Measurements from ENCODE around the gene C2orf72.
"Not testable (repeated sequence)": the region's sequence is repeated elsewhere in the genome, so short reads cannot be mapped to it uniquely, and the experiment has no call there.

Gene C2orf72

GRCh38 chr2:231062776-231063175 is 25.5 kb downstream of the C2orf72 start:
- Histone ChIP-seq H3K9me2 (replicated peaks; ENCODE audit: control insufficient read depth, low read length) (no peaks in the 10 kb centered on the region), H3K4me3 (ENCODE audit: low read length) (no peak overlapping the region), H3K4me1 (ENCODE audit: control insufficient read depth, low read length) (peaks cover 20% of the 10 kb centered on the region), H3K79me2 (ENCODE audit: control insufficient read depth, low read length) (peaks cover 54% of the 10 kb centered on the region), H3K9me3 (ENCODE audit: control insufficient read depth, insufficient read depth, low read length) (no peaks in the 10 kb centered on the region), H3K27ac (ENCODE audit: low read depth, low read length) (no peak overlapping the region), H3K4me2 (ENCODE audit: low read length) (no peak overlapping the region), H4K20me1 (ENCODE audit: control insufficient read depth, insufficient read depth, low read depth, low read length) (peaks cover 14% of the 10 kb centered on the region; the same call in 1 of the 2 replicates), H3K27me3 (ENCODE audit: control insufficient read depth, low read length) (no peaks in the 10 kb centered on the region), H3F3A (ENCODE audit: control insufficient read depth, insufficient read depth) (no peaks in the 10 kb centered on the region), H3K36me3 (ENCODE audit: control insufficient read depth, low read length) (peaks cover 81% of the 10 kb centered on the region)
- TF ChIP-seq EZH2phosphoT487 (IDR thresholded peaks at IDR 0.05; ENCODE audit: borderline replicate concordance, low read length) = no peak
- TF ChIP-seq, protein P1, sequence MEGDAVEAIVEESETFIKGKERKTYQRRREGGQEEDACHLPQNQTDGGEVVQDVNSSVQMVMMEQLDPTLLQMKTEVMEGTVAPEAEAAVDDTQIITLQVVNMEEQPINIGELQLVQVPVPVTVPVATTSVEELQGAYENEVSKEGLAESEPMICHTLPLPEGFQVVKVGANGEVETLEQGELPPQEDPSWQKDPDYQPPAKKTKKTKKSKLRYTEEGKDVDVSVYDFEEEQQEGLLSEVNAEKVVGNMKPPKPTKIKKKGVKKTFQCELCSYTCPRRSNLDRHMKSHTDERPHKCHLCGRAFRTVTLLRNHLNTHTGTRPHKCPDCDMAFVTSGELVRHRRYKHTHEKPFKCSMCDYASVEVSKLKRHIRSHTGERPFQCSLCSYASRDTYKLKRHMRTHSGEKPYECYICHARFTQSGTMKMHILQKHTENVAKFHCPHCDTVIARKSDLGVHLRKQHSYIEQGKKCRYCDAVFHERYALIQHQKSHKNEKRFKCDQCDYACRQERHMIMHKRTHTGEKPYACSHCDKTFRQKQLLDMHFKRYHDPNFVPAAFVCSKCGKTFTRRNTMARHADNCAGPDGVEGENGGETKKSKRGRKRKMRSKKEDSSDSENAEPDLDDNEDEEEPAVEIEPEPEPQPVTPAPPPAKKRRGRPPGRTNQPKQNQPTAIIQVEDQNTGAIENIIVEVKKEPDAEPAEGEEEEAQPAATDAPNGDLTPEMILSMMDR (IDR thresholded peaks at IDR 0.05; ENCODE audit: low read depth, low read length, poor library complexity, severe bottlenecking) = no peak

- H4K20me1 ChIP-seq (ENCODE audit: control insufficient read depth, insufficient read depth, low read depth, low read length) = 0 out of 2 replicates have a peak, but pooled peaks cover 9% of the 10 kb centered on the region
- no peak overlapping the region for H3K4me2 ChIP-seq (ENCODE audit: low read length)
- H3K4me3 ChIP-seq (ENCODE audit: low read length) = no peak overlapping the region
- no peaks in the 10 kb centered on the region for H3K9me3 ChIP-seq (ENCODE audit: control insufficient read depth, insufficient read depth, low read length)
- peaks cover 48% of the 10 kb centered on the region for H3K79me2 ChIP-seq (ENCODE audit: control insufficient read depth, low read length)
- H3K27ac ChIP-seq (ENCODE audit: low read depth, low read length) = no peak overlapping the region
- no peaks in the 10 kb centered on the region for H3K27me3 ChIP-seq (ENCODE audit: control insufficient read depth, low read length)
- H3K4me1 ChIP-seq (ENCODE audit: control insufficient read depth, low read length) = peaks cover 14% of the 10 kb centered on the region
- H3K9me2 ChIP-seq (replicated peaks; ENCODE audit: control insufficient read depth, low read length) = no peaks in the 10 kb centered on the region
- TF ChIP-seq, protein P1 (IDR thresholded peaks at IDR 0.05; ENCODE audit: low read depth, low read length, poor library complexity, severe bottlenecking) = no peak
- TF ChIP-seq EZH2phosphoT487 (IDR thresholded peaks at IDR 0.05; ENCODE audit: borderline replicate concordance, low read length) = no peak
- peaks cover 85% of the 10 kb centered on the region for H3K36me3 ChIP-seq (ENCODE audit: control insufficient read depth, low read length)
- H3F3A ChIP-seq (ENCODE audit: control insufficient read depth, insufficient read depth) = no peaks in the 10 kb centered on the region
Measured at GRCh38 chr2:231063347-231063746, 26.0 kb downstream of the C2orf72 start.

- TF ChIP-seq, protein P1 (IDR thresholded peaks at IDR 0.05; ENCODE audit: low read depth, low read length, poor library complexity, severe bottlenecking) = no peak
- no peak for TF ChIP-seq EZH2phosphoT487 (IDR thresholded peaks at IDR 0.05; ENCODE audit: borderline replicate concordance, low read length)
- Histone ChIP-seq H3K79me2 (ENCODE audit: control insufficient read depth, low read length) (peaks cover 22% of the 10 kb centered on the region), H3K9me2 (replicated peaks; ENCODE audit: control insufficient read depth, low read length) (no peaks in the 10 kb centered on the region), H3K4me1 (ENCODE audit: control insufficient read depth, low read length) (no peaks in the 10 kb centered on the region), H3K27me3 (ENCODE audit: control insufficient read depth, low read length) (no peaks in the 10 kb centered on the region), H4K20me1 (ENCODE audit: control insufficient read depth, insufficient read depth, low read depth, low read length) (no peaks in the 10 kb centered on the region), H3F3A (ENCODE audit: control insufficient read depth, insufficient read depth) (peaks cover 3% of the 10 kb centered on the region; the same call in 1 of the 2 replicates), H3K36me3 (ENCODE audit: control insufficient read depth, low read length) (peaks cover 93% of the 10 kb centered on the region), H3K27ac (ENCODE audit: low read depth, low read length) (no peak overlapping the region), H3K4me3 (ENCODE audit: low read length) (no peak overlapping the region), H3K9me3 (ENCODE audit: control insufficient read depth, insufficient read depth, low read length) (no peaks in the 10 kb centered on the region), H3K4me2 (ENCODE audit: low read length) (no peak overlapping the region)
Measured at GRCh38 chr2:231065966-231066365, 28.6 kb downstream of the C2orf72 start.

- peaks cover 91% of the 10 kb centered on the region for H3K36me3 ChIP-seq (ENCODE audit: control insufficient read depth, low read length)
- not testable (repeated sequence) for H4K20me1 ChIP-seq (ENCODE audit: control insufficient read depth, insufficient read depth, low read depth, low read length)
Measured at GRCh38 chr2:231067531-231067930, 30.2 kb downstream of the C2orf72 start.

More at GRCh38 chr2:231067531-231067930, 30.2 kb downstream of the C2orf72 start:
- H3K9me3 ChIP-seq (ENCODE audit: control insufficient read depth, insufficient read depth, low read length); H3K4me2 ChIP-seq (ENCODE audit: low read length); H3F3A ChIP-seq (ENCODE audit: control insufficient read depth, insufficient read depth); H3K4me1 ChIP-seq (ENCODE audit: control insufficient read depth, low read length); H3K9me2 ChIP-seq (replicated peaks; ENCODE audit: control insufficient read depth, low read length); H3K4me3 ChIP-seq (ENCODE audit: low read length); H3K27me3 ChIP-seq (ENCODE audit: control insufficient read depth, low read length); H3K27ac ChIP-seq (ENCODE audit: low read depth, low read length): not testable (repeated sequence)
- peaks cover 13% of the 10 kb centered on the region for H3K79me2 ChIP-seq (ENCODE audit: control insufficient read depth, low read length)
